ENCODE results near the gene CPNE6.

CPNE6 gene

DNA sequence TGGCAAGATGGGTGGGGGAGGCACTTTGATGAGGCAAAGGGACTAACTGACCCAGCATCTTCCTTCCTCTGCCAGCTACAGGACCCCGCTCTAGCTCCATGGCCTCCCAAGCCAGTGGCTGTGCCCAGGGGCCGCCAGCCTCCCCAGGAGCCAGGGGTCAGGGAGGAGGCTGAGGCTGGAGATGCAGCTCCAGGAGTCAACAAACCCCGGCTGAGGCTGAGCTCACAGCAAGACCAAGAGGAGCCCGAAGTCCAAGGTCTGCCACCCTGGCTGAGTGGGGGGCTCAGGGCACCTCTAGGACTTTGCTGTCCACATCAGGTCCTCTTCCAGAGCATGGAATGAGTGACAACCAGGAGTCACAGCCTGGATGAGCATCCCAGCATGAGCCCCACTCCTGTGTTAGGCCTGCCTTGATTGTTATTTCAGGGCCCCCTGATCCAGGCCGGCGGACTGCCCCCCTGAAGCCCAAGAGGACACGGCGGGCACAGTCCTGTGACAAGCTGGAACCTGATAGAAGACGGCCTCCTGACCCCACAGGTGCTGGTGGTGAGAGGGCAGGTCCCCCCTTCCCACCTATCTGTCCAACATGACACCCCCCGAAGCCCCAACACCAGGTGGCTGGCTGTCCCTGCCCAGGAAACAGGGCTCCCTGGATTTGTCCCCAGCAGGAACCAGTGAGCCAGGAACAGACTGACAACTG is 2.5 kb upstream of the CPNE6 start (continued):
- TF ChIP-seq KLF7 (tag by site-specific recombination; IDR thresholded peaks at IDR 0.05; ENCODE audit: borderline replicate concordance) (no peak), ZBTB44 (tag by site-specific recombination; IDR thresholded peaks at IDR 0.05) (no peak), ZNF114 (tag by site-specific recombination; IDR thresholded peaks at IDR 0.05) (no peak), IKZF3 (tag by site-specific recombination; IDR thresholded peaks at IDR 0.05) (no peak), ZNF843 (tag by site-specific recombination; IDR thresholded peaks at IDR 0.05) (no peak), ZNF280C (tag by site-specific recombination; IDR thresholded peaks at IDR 0.05) (no peak), PRDM1 (tag by site-specific recombination; IDR thresholded peaks at IDR 0.05) (no peak), ZNF76 (tag by site-specific recombination; IDR thresholded peaks at IDR 0.05; ENCODE audit: borderline replicate concordance, low read depth) (no peak)
- TF ChIP-seq, protein P1, sequence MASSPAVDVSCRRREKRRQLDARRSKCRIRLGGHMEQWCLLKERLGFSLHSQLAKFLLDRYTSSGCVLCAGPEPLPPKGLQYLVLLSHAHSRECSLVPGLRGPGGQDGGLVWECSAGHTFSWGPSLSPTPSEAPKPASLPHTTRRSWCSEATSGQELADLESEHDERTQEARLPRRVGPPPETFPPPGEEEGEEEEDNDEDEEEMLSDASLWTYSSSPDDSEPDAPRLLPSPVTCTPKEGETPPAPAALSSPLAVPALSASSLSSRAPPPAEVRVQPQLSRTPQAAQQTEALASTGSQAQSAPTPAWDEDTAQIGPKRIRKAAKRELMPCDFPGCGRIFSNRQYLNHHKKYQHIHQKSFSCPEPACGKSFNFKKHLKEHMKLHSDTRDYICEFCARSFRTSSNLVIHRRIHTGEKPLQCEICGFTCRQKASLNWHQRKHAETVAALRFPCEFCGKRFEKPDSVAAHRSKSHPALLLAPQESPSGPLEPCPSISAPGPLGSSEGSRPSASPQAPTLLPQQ (tag by site-specific recombination; IDR thresholded peaks at IDR 0.05) = no peak

DNA sequence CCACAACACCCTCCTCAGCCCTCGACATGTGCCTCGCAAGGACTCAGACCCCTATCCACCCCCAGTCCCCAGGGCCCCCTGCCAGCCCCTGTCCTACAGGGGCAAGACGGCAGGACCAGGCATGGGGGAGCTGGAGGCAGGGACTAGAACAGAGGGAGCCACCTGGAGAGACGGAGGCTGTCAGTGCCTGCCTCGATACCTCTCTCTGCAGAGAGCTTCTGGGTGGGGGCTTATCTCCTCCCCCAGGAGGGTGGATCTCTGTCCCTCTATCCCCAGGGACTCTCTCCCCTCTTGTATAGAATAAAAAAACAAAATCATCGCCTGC is 2.0 kb upstream of the CPNE6 start:
- ChIA-PET CTCF (interaction anchor here (2.5 to 3.5 kb wide), 2 partner anchors 11 to 21 kb away, joined by 17 read pairs; no protein-coding TSS in a partner anchor), POLR2A (no interaction called here)
- Histone ChIP-seq H3K9me3 (ENCODE audit: control insufficient read depth, insufficient read depth, low read depth, low read length) (no peaks in the 10 kb centered on the region), H3K36me3 (ENCODE audit: control insufficient read depth in 2 of 2, insufficient read depth in 1 of 2, low read length in 2 of 2) (no peaks in the 10 kb centered on the region), H3K27ac (ENCODE audit: extremely low read depth, low read depth, low read length) (no peak overlapping the region), H3K4me1 (ENCODE audit: control insufficient read depth, insufficient read depth, low read length) (no peaks in the 10 kb centered on the region), H3K4me3 (ENCODE audit: low read depth, low read length) (no peak overlapping the region)
- no peak for TF ChIP-seq ZNF768 (tag by site-specific recombination; IDR thresholded peaks at IDR 0.05)
- no peak for TF ChIP-seq ZBTB21 (tag by site-specific recombination; IDR thresholded peaks at IDR 0.05)
- no peak for TF ChIP-seq INSM2 (tag by site-specific recombination; IDR thresholded peaks at IDR 0.05)
- TF ChIP-seq ZNF624 (tag by site-specific recombination; IDR thresholded peaks at IDR 0.05) = no peak
- TF ChIP-seq ZFP41 (tag by site-specific recombination; IDR thresholded peaks at IDR 0.05; ENCODE audit: borderline replicate concordance) = no peak
- TF ChIP-seq ZNF433 (tag by site-specific recombination; IDR thresholded peaks at IDR 0.05; ENCODE audit: low read depth) = no peak
- TF ChIP-seq KLF9 (tag by site-specific recombination; IDR thresholded peaks at IDR 0.05; ENCODE audit: low read depth) = no peak
- TF ChIP-seq ZNF558 (tag by site-specific recombination; IDR thresholded peaks at IDR 0.05) = no peak
- TF ChIP-seq ZNF404 (tag by site-specific recombination; IDR thresholded peaks at IDR 0.05) = no peak
- TF ChIP-seq KLF10 (tag by site-specific recombination; IDR thresholded peaks at IDR 0.05) = no peak
- no peak for TF ChIP-seq ZNF707 (tag by site-specific recombination; IDR thresholded peaks at IDR 0.05)
- no peak for TF ChIP-seq ZNF426 (tag by site-specific recombination; IDR thresholded peaks at IDR 0.05)
- no peak for TF ChIP-seq ZNF138 (tag by site-specific recombination; IDR thresholded peaks at IDR 0.05; ENCODE audit: borderline replicate concordance)
- TF ChIP-seq ZNF521 (tag by site-specific recombination; IDR thresholded peaks at IDR 0.05) = no peak
- no peak for TF ChIP-seq ZEB2 (tag by site-specific recombination; IDR thresholded peaks at IDR 0.05)
- no peak for TF ChIP-seq ZNF354C (tag by site-specific recombination; IDR thresholded peaks at IDR 0.05; ENCODE audit: borderline replicate concordance, low read depth)
- no peak for TF ChIP-seq OSR2 (tag by site-specific recombination; IDR thresholded peaks at IDR 0.05)
- TF ChIP-seq ZNF26 (tag by site-specific recombination; IDR thresholded peaks at IDR 0.05) = no peak

Data from HEK293 (cell line).